Stimulated activated CD8-positive, alpha-beta memory T cell treated with anti-CD3 and anti-CD28 coated beads, Interleukin-7, amount 100 ng/mL, for 24 hours (primary cell): ENCODE results near the gene SUSD3.

Experiments used
- DNase-seq: peaks from one replicate; pipeline ENCODE4 v3.0.0-alpha.2; 2020; ENCODE audit warnings: low read depth

SUSD3 gene

DNA sequence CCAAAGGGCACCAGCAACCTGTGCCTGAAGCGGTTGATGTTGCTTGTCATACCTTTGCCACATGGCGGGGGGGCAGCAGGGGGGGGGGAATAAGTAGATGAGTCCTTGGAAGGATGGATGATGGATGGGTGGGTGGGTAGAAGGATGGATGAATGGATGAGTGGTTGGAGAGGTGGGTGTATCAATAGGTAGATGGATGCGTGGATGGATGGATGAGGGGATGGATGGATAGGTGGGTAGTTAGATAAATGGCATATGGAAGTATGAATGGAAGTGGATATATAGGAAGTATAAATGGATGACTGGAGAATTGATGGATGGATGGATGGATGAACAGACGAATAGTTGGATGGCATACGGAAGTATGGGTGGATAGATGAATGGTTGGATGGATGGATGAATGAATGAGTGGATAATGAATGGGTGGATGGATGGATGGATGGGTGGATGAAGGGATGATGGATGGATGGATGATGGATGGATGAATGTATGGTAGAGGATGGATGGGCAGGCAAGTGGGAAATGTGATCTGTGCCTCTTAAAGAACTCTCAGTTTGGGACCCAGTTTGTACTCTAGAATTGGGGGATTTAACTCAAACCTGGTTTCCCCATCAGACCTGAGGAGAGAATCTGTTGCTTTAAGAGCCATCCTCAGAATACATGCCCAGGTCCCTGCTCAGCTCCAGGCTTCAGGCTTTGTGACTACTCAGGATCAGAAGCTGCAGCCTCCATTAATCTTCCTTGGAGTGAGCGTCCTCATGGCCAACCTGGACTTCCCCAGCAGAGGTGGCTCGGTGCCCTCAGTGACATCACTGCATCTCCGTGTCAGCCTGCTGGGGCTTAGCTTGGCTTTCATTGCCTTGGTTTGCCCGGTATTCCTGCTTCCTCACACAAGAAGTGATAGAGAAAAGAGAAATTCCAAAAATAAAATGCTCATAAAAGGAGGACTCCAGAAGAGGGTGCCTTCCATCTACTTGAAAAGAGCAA lies 27.6 kb upstream of the SUSD3 start:
- no peak for DNase-seq

DNA sequence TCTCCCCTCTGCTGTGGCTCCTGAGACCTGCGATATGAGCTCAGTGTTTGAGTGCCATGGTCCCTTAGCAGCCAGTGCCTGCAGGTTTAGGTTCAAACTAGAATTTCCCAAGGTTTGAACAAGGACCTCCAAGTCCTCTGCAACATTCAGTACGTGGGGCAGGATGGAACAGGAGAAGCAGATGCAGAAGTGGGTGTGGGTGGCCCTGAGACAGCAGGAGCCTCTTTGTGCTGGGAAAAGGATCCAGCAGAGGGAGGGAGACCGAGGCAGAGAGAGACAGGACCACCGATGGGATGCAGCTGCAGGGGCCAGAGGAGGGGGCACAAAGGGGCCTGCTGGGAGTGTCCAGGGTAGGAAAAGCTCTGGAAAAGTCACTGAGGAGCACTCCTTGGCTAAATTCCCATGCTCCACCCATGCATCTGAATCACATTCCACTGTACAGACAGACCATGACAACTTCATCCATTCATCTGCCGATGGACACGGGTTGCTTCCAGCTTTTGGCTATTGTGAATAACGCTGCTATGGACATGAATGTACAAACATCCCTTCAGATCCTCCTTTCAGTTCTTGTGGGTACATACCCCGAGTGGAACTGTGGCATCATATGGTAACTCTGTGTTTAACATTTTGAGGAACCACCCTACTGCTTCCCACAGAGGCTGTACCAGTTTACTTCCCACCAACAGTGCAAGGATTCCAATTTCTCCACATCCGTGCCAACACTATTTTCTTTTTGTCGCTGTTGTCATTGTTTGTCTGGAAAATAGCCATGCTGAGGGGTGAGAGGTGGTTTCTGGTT lies 26.7 kb upstream of the SUSD3 start:
- no peak for DNase-seq

- DNase-seq, result no peak
These were observed 26.0 kb upstream of the SUSD3 start for GRCh38 chr9:93032545-93032944.

DNA sequence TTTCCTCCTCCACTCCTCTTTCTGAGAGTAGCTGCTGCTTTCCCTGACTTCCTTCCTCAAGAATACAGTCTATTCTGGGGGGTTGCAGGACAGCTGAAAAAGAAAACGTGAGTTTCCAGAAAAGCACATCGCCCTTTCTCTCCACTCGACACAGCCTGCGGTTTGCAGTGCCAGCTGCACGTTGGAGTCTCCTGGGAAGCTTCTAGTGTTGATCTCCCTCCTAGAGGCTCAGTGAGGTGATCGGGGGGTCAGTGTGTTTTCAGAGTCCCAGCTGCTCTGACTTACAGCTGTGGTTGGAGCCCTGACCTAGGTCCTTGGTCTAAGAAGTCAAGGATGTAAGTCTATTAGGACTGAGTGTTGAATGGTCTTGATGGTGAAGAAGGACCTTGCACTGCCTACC lies 25.0 kb upstream of the SUSD3 start:
- no peak for DNase-seq

GRCh38 chr9:93035106-93035660 lies 23.3 kb upstream of the SUSD3 start:
- no peak for DNase-seq

DNA sequence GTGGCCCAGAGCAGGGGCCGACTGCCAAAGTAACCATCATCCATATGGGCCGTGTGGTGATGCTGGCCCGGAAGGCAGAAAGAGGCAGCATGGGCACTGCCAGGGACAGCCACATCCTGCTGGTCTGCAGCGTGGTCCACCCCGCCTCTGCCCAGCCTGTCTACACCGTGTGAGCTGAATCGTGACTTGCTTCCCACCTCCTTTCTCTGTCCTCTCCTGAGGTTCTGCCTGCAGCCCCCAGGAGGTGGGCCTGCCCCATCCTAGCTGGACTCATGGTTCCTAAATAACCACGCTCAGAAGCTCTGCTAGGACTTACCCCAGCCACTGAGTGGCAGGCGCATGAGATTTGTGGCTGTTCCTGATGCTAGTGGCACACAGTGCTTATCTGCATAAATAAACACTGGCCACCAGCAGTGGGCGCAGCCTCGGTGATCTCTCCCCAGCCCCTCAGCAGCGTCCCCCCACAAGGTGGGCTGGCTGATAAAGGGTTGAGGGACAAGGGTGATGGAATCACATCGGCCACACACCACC lies 22.6 kb upstream of the SUSD3 start:
- no peak for DNase-seq

- no peak for DNase-seq
These were observed 21.5 kb upstream of the SUSD3 start for GRCh38 chr9:93036887-93037475.

DNA sequence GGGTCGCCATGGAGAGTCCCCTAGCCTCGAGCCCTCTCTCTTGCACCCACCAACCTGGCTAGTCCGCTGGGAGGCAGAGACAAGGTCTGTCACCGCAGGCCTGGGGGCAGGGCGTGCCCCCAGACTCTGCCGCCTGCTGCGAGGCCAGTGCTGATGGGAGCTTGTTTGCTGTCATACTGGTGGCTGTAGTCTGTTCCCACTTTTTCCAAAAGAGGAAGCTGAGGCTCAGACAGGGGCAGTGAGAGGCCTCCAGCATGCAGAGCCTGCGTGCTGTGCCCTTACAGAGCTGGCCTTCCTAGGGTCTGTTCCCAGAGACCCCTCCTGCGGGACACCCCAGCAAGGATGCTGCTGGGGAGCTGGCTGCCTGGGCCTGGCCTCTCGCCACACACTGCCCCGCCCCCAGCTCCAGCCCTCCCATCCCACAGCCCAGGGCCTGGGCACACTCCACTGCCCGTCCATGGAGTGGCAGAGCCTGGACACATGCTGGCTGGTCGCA lies 21.0 kb upstream of the SUSD3 start:
- DNase-seq, result no peak

- no peak for DNase-seq
These were observed 19.6 kb upstream of the SUSD3 start for GRCh38 chr9:93038918-93039317.

GRCh38 chr9:93039456-93039855 lies 19.0 kb upstream of the SUSD3 start:
- DNase-seq, result no peak

GRCh38 chr9:93039976-93040375 lies 18.5 kb upstream of the SUSD3 start:
- DNase-seq, result no peak

DNA sequence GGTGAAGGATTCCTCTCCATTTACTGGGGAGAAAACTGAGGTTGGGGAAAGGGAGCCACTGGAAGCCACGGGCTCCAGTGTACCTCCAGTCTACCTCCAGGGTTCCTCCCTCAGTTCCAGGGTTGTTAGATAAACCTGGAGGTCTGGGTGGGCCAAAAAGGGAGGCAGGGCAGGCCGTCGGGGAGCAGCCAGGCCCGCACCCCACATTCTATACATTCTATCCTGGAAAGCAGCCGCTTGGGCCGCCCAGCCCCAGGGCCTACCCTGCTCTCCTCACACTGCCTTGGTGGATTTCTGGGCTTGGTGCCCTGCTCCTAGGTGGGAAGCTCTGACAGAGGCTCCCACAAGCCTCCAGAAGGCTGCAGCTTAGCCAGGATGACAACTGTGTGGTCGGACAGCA lies 18.1 kb upstream of the SUSD3 start:
- DNase-seq, result no peak

- no peak for DNase-seq
These were observed 17.2 kb upstream of the SUSD3 start for GRCh38 chr9:93041108-93041802.

DNA sequence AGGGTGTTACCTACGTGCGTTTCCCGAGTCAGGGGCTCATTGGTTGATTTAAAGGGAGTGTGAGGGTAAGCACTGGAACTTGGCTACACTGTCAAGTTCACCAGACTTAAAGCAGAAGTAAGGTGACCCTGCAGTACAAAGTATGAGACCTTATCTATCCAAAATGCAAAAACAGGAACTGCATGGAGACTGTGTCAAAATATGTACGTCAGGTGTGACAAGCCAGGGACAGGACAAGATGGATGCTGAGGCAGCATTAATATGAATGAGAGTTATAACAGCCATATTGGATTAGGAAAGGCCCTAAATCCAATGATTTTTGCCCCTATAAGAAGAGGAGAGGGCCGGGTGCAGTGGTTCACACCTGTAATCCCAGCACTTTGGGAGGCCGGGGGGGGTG lies 15.4 kb upstream of the SUSD3 start:
- DNase-seq, result no peak

- no peak for DNase-seq
These were observed 13.0 kb upstream of the SUSD3 start for GRCh38 chr9:93045521-93045920.

DNA sequence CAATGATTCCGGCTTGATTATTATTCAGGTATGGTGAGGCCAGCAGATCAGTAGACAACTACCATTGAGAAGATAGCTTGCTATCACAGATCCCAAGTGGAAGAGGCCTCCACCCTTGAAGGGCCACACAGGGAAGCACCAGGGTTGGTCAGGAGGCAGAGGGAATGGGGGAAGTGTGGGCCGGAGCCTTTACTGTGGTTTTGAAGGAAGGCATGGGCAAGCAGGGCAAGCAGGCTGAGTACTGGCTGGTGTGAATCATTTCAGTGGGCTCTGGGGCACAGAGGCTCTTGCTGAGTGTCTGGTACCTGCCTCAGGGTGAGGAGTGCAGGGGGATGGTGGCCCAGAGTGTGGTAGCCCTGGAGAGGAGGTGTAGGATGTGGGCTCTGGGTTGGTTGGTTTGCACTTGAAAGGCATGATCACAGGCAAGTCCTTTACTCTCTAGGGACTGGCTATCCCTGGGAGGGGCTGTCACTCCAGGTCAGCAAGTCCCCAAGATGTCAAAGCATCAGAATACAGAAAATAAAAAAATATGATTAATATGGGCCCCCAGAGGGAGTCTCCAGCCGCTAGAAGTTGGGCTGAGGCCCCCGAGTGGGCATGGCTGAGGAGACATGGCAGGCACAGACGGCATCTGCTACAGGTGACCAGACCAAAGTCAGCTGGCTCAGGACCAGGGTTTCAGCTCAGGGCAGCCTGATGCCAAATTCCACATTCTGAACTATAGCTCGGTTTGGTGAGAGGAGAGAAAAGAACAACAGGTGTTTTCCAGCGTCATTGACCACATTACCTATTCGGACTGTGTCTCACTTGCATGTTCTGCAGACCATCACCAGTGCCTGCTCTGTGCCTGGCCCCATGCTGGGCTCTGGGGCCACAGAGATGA lies 9.7 kb upstream of the SUSD3 start:
- DNase-seq, result no peak

GRCh38 chr9:93049491-93049890 lies 9.0 kb upstream of the SUSD3 start:
- DNase-seq, result no peak

- DNase-seq, result no peak
These were observed 8.3 kb upstream of the SUSD3 start for GRCh38 chr9:93050231-93050630.

- DNase-seq, result no peak
These were observed 6.8 kb upstream of the SUSD3 start for GRCh38 chr9:93051680-93052089.

- no peak for DNase-seq
These were observed 5.5 kb upstream of the SUSD3 start for GRCh38 chr9:93052791-93053540.
